Activated naive CD4-positive, alpha-beta T cell (primary cell): ENCODE data around the gene NEMP2.

Experiments
- DNase-seq, 4 experiments: peaks; one replicate each; lab custom pipeline; 2025; lab: John Stamatoyannopoulos, UW

NEMP2 gene

DNA sequence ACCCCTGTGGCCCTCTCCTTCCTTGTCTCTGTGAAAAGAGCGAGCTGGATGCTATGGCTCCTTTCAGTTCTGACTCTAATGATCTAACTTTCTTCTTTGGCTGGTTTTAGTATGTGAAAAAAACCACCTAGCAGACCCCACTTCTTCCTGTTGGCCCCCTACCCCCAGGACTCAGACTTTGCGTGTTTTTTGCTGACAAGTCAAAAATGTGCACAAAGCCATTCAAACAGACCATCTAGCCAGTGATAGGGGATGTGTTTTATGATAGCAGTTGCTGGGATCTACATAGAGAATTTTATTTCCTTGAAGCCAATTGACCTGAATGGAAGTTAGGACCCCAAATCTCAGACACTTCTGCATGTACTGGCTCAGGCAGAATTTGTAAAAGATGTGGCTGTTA is 77.3 kb downstream of the NEMP2 start:
- no peak for DNase-seq

DNA sequence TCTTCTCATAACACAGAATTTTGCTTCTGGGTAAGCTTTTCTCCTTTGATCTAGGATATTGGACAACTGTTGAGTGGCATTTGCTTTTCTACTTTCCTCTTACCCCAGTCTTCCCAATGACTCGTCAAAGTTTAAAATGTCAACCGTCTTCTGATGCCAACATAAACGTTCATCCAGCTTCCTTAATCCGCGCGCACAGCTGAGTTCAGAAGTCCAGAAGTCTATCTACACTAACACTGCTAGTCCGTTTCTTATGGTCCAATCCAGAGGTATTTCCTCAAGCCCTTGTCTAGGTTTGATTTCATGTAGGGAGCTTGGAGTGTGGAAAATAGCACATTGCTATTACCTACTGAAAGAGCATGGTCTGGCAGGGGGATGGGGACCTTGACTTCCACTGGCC is 77.7 kb downstream of the NEMP2 start:
- no peak for DNase-seq

DNA sequence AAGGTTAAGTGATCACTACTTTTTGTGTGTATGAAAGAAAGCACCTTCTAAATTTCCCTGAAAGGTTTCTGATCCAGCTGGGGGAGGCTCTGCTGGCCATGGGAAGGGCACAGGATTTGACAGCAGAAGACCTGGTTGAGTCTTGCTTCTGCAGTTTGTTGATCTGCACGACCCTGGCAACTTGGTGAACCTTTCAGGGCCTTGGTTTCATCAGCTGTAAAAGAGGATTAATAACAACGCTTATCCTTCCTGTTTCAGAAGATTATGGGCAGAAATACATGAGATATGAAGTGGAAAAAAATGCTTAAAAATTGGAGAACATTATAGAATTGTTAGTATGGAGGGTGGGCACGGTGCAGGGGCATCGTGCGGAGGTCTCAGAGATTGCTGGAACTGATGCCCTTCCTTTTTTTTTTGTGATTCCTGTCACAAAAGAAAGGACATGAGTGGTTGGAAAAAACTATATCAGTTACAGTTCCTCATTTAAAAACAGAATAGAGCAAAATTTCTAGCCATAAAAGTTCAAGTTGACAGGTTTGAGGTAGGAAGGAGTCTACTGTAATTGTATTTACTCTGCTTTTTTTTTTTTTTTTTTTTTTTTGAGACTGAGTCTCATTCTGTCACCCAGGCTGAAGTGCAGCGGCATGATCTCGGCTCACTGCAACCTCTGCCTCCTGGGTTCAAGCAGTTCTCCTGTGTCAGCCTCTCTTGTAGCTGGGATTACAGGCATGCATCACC is 79.0 kb downstream of the NEMP2 start:
- no peak for DNase-seq

DNA sequence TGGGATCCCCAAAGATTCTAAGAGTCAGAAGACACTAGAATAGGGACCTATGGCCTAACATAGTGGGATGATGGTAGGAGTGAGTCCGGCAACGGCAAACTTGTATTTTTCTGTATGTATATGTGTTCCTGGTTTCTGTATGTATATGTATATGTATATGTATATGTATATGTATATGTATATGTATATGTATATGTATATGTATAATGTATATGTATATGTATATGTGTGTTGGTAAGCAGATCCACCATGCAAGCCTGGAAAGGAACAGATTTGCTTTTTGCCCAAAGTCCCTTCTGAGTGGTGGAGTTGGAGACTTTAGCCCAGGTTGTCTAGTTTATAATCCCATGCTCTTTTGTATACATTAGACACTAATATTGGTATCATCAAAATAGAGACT is 79.7 kb downstream of the NEMP2 start:
- DNase-seq: no peak
